GM12872 (cell line): Measurements from ENCODE around the gene MSANTD4.

Experiments used
- TF ChIP-seq, protein P1 (sequence below): IDR thresholded peaks from 3 replicates; pipeline ENCODE4 v1.5.1; 2011; ENCODE audit warnings: low read depth, mild to moderate bottlenecking, low read length, moderate library complexity; ENCODE audit not compliant: insufficient read depth

MSANTD4 gene

DNA sequence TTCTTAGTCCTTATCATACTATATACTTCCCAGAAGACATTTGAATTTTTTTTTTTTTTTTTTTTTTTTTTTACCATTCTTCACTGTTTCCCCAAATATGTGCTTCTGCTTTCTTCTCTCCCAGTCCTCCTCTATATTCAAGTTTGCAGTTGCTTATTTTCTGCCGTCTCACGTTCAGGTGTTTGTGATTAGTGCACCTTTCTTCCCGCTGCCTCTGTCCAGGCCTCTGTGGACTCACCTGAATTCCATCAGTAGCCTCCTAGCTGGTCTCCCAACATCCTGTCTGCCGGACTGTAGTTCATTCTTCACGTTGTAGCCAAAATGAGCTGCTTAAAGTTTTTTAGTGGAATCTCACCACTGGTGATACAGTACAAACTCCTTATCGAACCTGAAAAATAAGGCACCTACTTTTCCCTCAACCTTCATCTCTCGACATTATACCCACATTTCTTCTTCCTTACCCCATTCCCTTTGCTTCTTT is 795 bp upstream of the MSANTD4 start:
- TF ChIP-seq, protein P1, sequence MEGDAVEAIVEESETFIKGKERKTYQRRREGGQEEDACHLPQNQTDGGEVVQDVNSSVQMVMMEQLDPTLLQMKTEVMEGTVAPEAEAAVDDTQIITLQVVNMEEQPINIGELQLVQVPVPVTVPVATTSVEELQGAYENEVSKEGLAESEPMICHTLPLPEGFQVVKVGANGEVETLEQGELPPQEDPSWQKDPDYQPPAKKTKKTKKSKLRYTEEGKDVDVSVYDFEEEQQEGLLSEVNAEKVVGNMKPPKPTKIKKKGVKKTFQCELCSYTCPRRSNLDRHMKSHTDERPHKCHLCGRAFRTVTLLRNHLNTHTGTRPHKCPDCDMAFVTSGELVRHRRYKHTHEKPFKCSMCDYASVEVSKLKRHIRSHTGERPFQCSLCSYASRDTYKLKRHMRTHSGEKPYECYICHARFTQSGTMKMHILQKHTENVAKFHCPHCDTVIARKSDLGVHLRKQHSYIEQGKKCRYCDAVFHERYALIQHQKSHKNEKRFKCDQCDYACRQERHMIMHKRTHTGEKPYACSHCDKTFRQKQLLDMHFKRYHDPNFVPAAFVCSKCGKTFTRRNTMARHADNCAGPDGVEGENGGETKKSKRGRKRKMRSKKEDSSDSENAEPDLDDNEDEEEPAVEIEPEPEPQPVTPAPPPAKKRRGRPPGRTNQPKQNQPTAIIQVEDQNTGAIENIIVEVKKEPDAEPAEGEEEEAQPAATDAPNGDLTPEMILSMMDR: no peak

GRCh38 chr11:106021181-106021966 is 666 bp downstream of the MSANTD4 start:
- TF ChIP-seq, protein P1: no peak

GRCh38 chr11:106017093-106017492 is 4.9 kb downstream of the MSANTD4 start:
- TF ChIP-seq, protein P1: no peak

DNA sequence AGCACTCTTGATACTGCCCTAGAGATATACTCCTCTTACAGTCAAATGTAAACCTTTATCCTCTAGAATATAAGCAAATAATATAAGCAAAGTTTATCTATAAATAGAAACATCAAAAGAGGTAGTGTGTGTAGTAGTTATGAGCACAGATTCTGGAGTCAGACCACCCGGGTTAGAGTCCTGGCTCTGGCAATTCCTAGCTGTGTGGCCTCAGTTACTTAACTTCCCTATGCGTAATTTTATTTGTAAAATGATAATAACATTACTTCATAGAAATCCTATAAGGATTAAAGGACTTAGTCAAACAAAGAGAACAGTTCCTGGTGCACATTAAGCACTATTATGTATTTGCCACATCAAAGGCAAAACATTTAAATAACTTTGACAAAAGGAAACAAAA is 7.0 kb downstream of the MSANTD4 start:
- TF ChIP-seq, protein P1: no peak

DNA sequence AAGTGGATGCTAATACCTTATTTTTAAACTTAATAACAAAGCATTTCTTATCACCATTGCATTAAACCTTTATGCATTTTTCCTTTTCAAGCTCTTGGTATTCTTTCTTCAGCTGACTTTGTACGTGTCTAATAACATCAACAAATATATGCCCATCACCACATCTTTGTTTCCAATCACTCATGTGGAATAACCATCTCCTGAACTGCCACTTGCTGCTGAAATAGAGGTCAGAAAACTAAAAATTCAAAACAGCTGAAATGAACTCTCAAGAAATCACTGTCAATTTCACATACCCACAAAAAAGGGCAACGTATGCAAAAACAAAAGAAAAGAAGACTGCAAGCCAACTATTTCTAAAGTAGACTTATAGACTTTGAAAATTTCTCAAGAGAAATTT is 7.4 kb downstream of the MSANTD4 start:
- TF ChIP-seq, protein P1: no peak

GRCh38 chr11:106014035-106014434 is 8.0 kb downstream of the MSANTD4 start:
- TF ChIP-seq, protein P1: no peak

GRCh38 chr11:106012744-106013143 is 9.3 kb downstream of the MSANTD4 start:
- TF ChIP-seq, protein P1: no peak
